Measurements from ENCODE around the gene PLCB4. TPM values are rescaled to one million over a fixed set of nuclear protein-coding genes. Genes with fewer than 3 reads are reported as not detected.

PLCB4 gene
- total RNA-seq, 4 donors from 2014 or later: 17.4 to 264 (median 28.1) TPM

GRCh38 chr20:9286501-9287461 is 217.9 kb downstream of the PLCB4 start:
- DNase-seq: no peak
- intact Hi-C loops (cut with DNase I; ENCODE audit: low total_unique reads): no loop called here
- H3K4me1 ChIP-seq: no peaks in the 10 kb centered on the region
- no peaks in the 10 kb centered on the region for H3K36me3 ChIP-seq
- no peaks in the 10 kb centered on the region for H3K27me3 ChIP-seq
- TF ChIP-seq POLR2A (IDR thresholded peaks at IDR 0.05): no peak
- no peak for TF ChIP-seq CTCF (IDR thresholded peaks at IDR 0.05)
- no peak overlapping the region for H3K4me3 ChIP-seq
- H3K9me3 ChIP-seq: no peaks in the 10 kb centered on the region
- H3K27ac ChIP-seq: no peak overlapping the region

GRCh38 chr20:9287826-9288225 is 218.9 kb downstream of the PLCB4 start:
- DNase-seq: no peak
- H3K27me3 ChIP-seq: no peaks in the 10 kb centered on the region
- H3K9me3 ChIP-seq: no peaks in the 10 kb centered on the region
- H3K4me3 ChIP-seq: no peak overlapping the region
- intact Hi-C loops (cut with DNase I; ENCODE audit: low total_unique reads): no loop called here
- H3K36me3 ChIP-seq: no peaks in the 10 kb centered on the region
- TF ChIP-seq CTCF (IDR thresholded peaks at IDR 0.05): no peak
- no peak for TF ChIP-seq POLR2A (IDR thresholded peaks at IDR 0.05)
- H3K4me1 ChIP-seq: no peaks in the 10 kb centered on the region
- no peak overlapping the region for H3K27ac ChIP-seq

- Histone ChIP-seq H3K27ac (no peak overlapping the region), H3K36me3 (no peaks in the 10 kb centered on the region), H3K4me1 (no peaks in the 10 kb centered on the region), H3K27me3 (no peaks in the 10 kb centered on the region), H3K9me3 (no peaks in the 10 kb centered on the region), H3K4me3 (no peak overlapping the region)
- DNase-seq: no peak
- intact Hi-C loops (cut with DNase I; ENCODE audit: low total_unique reads): loop anchor here (10.0 kb wide), 1 partner anchor 56 kb away; no protein-coding TSS in a partner anchor
- no peak for TF ChIP-seq CTCF (IDR thresholded peaks at IDR 0.05)
- TF ChIP-seq POLR2A (IDR thresholded peaks at IDR 0.05): no peak
Measured at GRCh38 chr20:9290331-9290730, 221.4 kb downstream of the PLCB4 start.

GRCh38 chr20:9293145-9293544 is 224.3 kb downstream of the PLCB4 start:
- Histone ChIP-seq H3K27ac (no peak overlapping the region), H3K4me3 (no peak overlapping the region), H3K4me1 (no peaks in the 10 kb centered on the region), H3K36me3 (no peaks in the 10 kb centered on the region), H3K9me3 (no peaks in the 10 kb centered on the region), H3K27me3 (no peaks in the 10 kb centered on the region)
- TF ChIP-seq CTCF (IDR thresholded peaks at IDR 0.05) (no peak), POLR2A (IDR thresholded peaks at IDR 0.05) (no peak)
- intact Hi-C loops (cut with DNase I; ENCODE audit: low total_unique reads): loop anchor here (10.0 kb wide), 1 partner anchor 58 kb away; no protein-coding TSS in a partner anchor
- DNase-seq: no peak

- Histone ChIP-seq H3K27ac (no peak overlapping the region), H3K4me3 (no peak overlapping the region), H3K9me3 (no peaks in the 10 kb centered on the region), H3K36me3 (no peaks in the 10 kb centered on the region), H3K4me1 (no peaks in the 10 kb centered on the region), H3K27me3 (no peaks in the 10 kb centered on the region)
- intact Hi-C loops (cut with DNase I; ENCODE audit: low total_unique reads): loop anchor here (10.0 kb wide), 1 partner anchor 59 kb away; no protein-coding TSS in a partner anchor
- no peak for DNase-seq
- TF ChIP-seq POLR2A (IDR thresholded peaks at IDR 0.05) (no peak), CTCF (IDR thresholded peaks at IDR 0.05) (no peak)
Measured at GRCh38 chr20:9294041-9294440, 225.2 kb downstream of the PLCB4 start.
